Stimulated activated naive B cell treated with anti-CD40 and anti-IgM and Interleukin-4, amounts not matched to agents 10 μg/mL and 1 μg/mL and 100 μg/mL, for 72 hours (primary cell): ENCODE results near the gene SUN2.

Source experiments
- ATAC-seq, 2 donors: fragments of 150-1000 bp; cut with Tn5 transposase; replicated peaks; 2 replicates each; pipeline ENCODE4 v1.10.0; 2021; ENCODE audit warnings: moderate library complexity in 1 of 2
- DNase-seq: peaks from one replicate; pipeline ENCODE4 v3.0.0; 2021
- H3K27ac Mint-ChIP-seq: one replicate; pipeline ENCODE4 v1.8.0; 2022; ENCODE audit warnings: mild to moderate bottlenecking, mixed read lengths
- H3K27me3 Mint-ChIP-seq, 2 donors: one replicate each; pipeline ENCODE4 v1.8.0; 2022; ENCODE audit warnings: mixed read lengths in 2 of 2
- H3K36me3 Mint-ChIP-seq, 2 donors: one replicate each; pipeline ENCODE4 v1.8.0; 2022; ENCODE audit warnings: mixed read lengths in 2 of 2, mild to moderate bottlenecking in 1 of 2
- H3K4me1 Mint-ChIP-seq, 2 donors: one replicate each; pipeline ENCODE4 v1.8.0; 2022; ENCODE audit warnings: mixed read lengths in 2 of 2, mild to moderate bottlenecking in 1 of 2
- H3K4me3 Mint-ChIP-seq, 2 donors: one replicate each; pipeline ENCODE4 v1.8.0; 2022; ENCODE audit warnings: mild to moderate bottlenecking in 2 of 2, mixed read lengths in 2 of 2, moderate library complexity in 1 of 2
- H3K9me3 Mint-ChIP-seq, 2 donors: one replicate each; pipeline ENCODE4 v1.8.0; 2022; ENCODE audit warnings: mixed read lengths in 2 of 2, mild to moderate bottlenecking in 1 of 2

The SUN2 gene

GRCh38 chr22:38770257-38770949, 14.6 kb upstream of the SUN2 start:
- no peak overlapping the region for H3K4me3 Mint-ChIP-seq
- no peaks in the 10 kb centered on the region for H3K36me3 Mint-ChIP-seq
- DNase-seq: no peak
- no peaks in the 10 kb centered on the region for H3K27me3 Mint-ChIP-seq
- H3K9me3 Mint-ChIP-seq: no peaks in the 10 kb centered on the region
- ATAC-seq: no peak
- H3K4me1 Mint-ChIP-seq: peaks cover 5 to 12% of the 10 kb centered on the region in 2 donors
- H3K27ac Mint-ChIP-seq: no peak overlapping the region

GRCh38 chr22:38768036-38768435, 12.2 kb upstream of the SUN2 start:
- Mint-ChIP-seq H3K36me3 (no peaks in the 10 kb centered on the region), H3K9me3 (no peaks in the 10 kb centered on the region), H3K4me3 (no peak overlapping the region), H3K27ac (no peak overlapping the region), H3K27me3 (no peaks in the 10 kb centered on the region), H3K4me1 (peaks cover 5 to 12% of the 10 kb centered on the region in 2 donors)
- ATAC-seq (no peak), DNase-seq (no peak)

GRCh38 chr22:38767313-38767712, 11.5 kb upstream of the SUN2 start:
- no peak for ATAC-seq
- Mint-ChIP-seq H3K9me3 (no peaks in the 10 kb centered on the region), H3K4me3 (no peak overlapping the region), H3K36me3 (no peaks in the 10 kb centered on the region), H3K27me3 (no peaks in the 10 kb centered on the region), H3K27ac (no peak overlapping the region), H3K4me1 (peaks cover 5 to 12% of the 10 kb centered on the region in 2 donors)
- no peak for DNase-seq

- Mint-ChIP-seq H3K9me3 (no peaks in the 10 kb centered on the region), H3K4me1 (peaks cover 5 to 12% of the 10 kb centered on the region in 2 donors), H3K27me3 (no peaks in the 10 kb centered on the region), H3K27ac (no peak overlapping the region), H3K36me3 (no peaks in the 10 kb centered on the region), H3K4me3 (no peak overlapping the region)
- DNase-seq (no peak), ATAC-seq (peak; percentile 59 to 60)
These were observed 10.4 kb upstream of the SUN2 start for GRCh38 chr22:38766076-38766777.

DNA sequence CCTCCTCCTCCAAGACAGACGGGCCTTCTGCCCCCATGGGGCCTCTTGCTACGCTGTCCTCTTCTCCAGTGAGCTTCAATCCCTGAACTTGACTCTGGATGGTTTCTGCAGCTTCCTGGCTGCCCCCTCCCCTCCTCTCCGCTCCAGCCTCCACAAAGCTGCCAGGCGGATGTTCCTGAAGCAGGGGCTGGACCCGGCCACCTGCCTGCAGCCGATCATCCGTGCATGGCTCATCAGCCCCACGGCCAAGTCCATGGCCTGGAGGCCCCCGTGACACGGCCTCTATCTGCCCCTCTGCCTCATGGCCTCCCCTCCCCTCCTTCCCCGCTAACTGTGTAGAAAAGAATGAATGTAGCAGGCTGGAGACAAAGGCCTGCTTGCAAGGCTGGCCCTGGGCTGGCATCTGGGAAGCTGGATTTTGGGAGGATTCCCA, 6.8 kb upstream of the SUN2 start:
- no peak overlapping the region for H3K27ac Mint-ChIP-seq

GRCh38 chr22:38761202-38762162, 5.7 kb upstream of the SUN2 start:
- Mint-ChIP-seq H3K4me1 (peaks cover 29 to 36% of the 10 kb centered on the region in 2 donors), H3K27ac (no peak overlapping the region), H3K36me3 (no peaks in the 10 kb centered on the region), H3K4me3 (no peak overlapping the region), H3K9me3 (no peaks in the 10 kb centered on the region), H3K27me3 (no peaks in the 10 kb centered on the region)
- ATAC-seq (peak in 1 of 2 donors; percentile 24), DNase-seq (no peak)

More for the DNA sequence above, 6.8 kb upstream of the SUN2 start:
- no peaks in the 10 kb centered on the region for H3K36me3 Mint-ChIP-seq
- ATAC-seq: no peak
- DNase-seq: no peak
- no peak overlapping the region for H3K4me3 Mint-ChIP-seq
- no peaks in the 10 kb centered on the region for H3K9me3 Mint-ChIP-seq
- H3K27me3 Mint-ChIP-seq: no peaks in the 10 kb centered on the region
- H3K4me1 Mint-ChIP-seq: peaks cover 21 to 25% of the 10 kb centered on the region in 2 donors

DNA sequence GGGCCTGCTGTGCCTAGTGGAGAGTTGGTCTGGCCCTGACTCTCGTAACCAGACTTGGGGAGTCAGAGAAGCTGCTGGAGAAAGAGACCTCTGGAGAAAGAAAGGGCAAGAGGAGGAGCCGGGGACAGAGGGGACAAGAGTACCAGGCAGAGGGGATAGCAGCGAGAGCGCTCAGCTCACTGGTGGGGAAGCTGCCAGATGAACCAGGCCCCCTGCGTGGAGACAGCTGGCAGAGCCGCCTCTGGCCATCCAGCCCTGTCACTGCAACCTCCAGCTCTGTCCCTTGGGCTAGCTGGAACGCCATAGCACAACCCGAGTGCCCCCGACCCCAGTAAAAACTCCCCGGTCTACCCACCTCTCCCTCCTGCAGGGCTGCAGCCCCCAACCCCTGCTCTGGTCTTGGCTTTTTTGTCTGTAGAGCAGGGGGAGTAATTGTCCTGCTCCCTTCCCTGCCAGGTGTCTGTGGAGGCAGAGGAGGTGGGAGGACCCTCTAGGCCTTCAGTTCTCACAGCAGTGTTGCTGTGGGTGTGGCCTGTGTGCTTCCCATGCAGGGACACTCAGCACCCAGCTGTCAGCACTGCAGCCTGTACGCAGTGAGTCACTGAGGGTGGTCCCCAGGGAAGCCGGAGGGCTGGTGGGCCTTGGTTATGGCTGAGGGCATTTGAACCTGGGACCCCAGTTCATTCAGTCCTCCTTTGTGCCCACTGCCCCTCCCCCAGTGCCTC, 4.8 kb upstream of the SUN2 start:
- no peaks in the 10 kb centered on the region for H3K9me3 Mint-ChIP-seq
- H3K36me3 Mint-ChIP-seq: no peaks in the 10 kb centered on the region
- ATAC-seq (peak in 1 of 2 donors; percentile 20), DNase-seq (no peak)
- H3K4me1 Mint-ChIP-seq: peaks cover 29 to 33% of the 10 kb centered on the region in 2 donors
- no peak overlapping the region for H3K27ac Mint-ChIP-seq
- no peak overlapping the region for H3K4me3 Mint-ChIP-seq
- no peaks in the 10 kb centered on the region for H3K27me3 Mint-ChIP-seq

GRCh38 chr22:38759005-38759404, 3.2 kb upstream of the SUN2 start:
- H3K27ac Mint-ChIP-seq: peak overlapping the region; percentile 33

GRCh38 chr22:38758276-38758945, 2.6 kb upstream of the SUN2 start:
- Mint-ChIP-seq H3K9me3 (no peaks in the 10 kb centered on the region), H3K36me3 (peaks cover 0 to 4% of the 10 kb centered on the region in 2 donors), H3K27me3 (no peaks in the 10 kb centered on the region), H3K27ac (peak overlapping the region; percentile 33), H3K4me1 (peaks cover 37 to 50% of the 10 kb centered on the region in 2 donors), H3K4me3 (peak overlapping the region in 1 of 2 donors; percentile 22)
- ATAC-seq: peak; percentile 15 to 26
- DNase-seq: peak; percentile 54

More at GRCh38 chr22:38759005-38759404, 3.2 kb upstream of the SUN2 start:
- Mint-ChIP-seq H3K4me3 (no peak overlapping the region), H3K9me3 (no peaks in the 10 kb centered on the region), H3K4me1 (peaks cover 31 to 44% of the 10 kb centered on the region in 2 donors), H3K27me3 (no peaks in the 10 kb centered on the region), H3K36me3 (no peaks in the 10 kb centered on the region)
- ATAC-seq (no peak), DNase-seq (no peak)

DNA sequence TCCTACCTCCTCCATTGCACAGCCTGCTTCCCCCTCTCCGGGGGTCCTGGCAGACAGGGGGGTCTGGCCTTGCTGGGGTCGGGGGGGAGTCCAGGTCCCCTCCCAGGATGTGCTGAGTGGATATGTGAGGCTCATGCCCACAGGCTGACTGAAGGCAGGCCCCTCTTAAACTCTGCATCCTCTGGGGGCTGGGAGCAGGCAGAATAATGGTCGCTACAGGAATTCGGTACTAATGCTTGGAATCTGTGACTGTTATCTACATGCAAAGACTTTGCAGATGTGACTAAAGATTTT, 1.6 kb upstream of the SUN2 start:
- peaks cover 4 to 11% of the 10 kb centered on the region in 2 donors for H3K36me3 Mint-ChIP-seq
- ATAC-seq: no peak
- no peak overlapping the region for H3K4me3 Mint-ChIP-seq
- peaks cover 41 to 60% of the 10 kb centered on the region in 2 donors for H3K4me1 Mint-ChIP-seq
- no peak overlapping the region for H3K27ac Mint-ChIP-seq
- H3K9me3 Mint-ChIP-seq: peaks cover 0 to 1% of the 10 kb centered on the region in 2 donors
- H3K27me3 Mint-ChIP-seq: no peaks in the 10 kb centered on the region
- DNase-seq: no peak

GRCh38 chr22:38756711-38757463, 1.1 kb upstream of the SUN2 start:
- peaks cover 0 to 3% of the 10 kb centered on the region in 2 donors for H3K9me3 Mint-ChIP-seq
- peak overlapping the region; percentile 88 to 89 for H3K4me3 Mint-ChIP-seq
- DNase-seq: no peak
- no peaks in the 10 kb centered on the region for H3K27me3 Mint-ChIP-seq
- H3K36me3 Mint-ChIP-seq: peaks cover 10 to 16% of the 10 kb centered on the region in 2 donors
- H3K4me1 Mint-ChIP-seq: peaks cover 47 to 65% of the 10 kb centered on the region in 2 donors
- peak overlapping the region; percentile 93 for H3K27ac Mint-ChIP-seq
- ATAC-seq: no peak

GRCh38 chr22:38755155-38755910, 465 bp downstream of the SUN2 start:
- Mint-ChIP-seq H3K36me3 (peaks cover 23 to 27% of the 10 kb centered on the region in 2 donors), H3K9me3 (peaks cover 0 to 3% of the 10 kb centered on the region in 2 donors), H3K4me3 (peak overlapping the region; percentile 88 to 89), H3K27me3 (no peaks in the 10 kb centered on the region), H3K4me1 (peaks cover 53 to 81% of the 10 kb centered on the region in 2 donors), H3K27ac (peak overlapping the region; percentile 86)
- DNase-seq (peak; percentile 61), ATAC-seq (peak; percentile 27 to 40)
